IPS-18c (cell line): Measurements from ENCODE around the gene MRC1.

Experiments used
- H3K4me3 ChIP-seq: 2 replicates; pipeline ENCODE4 v1.7.0; 2013; ENCODE audit warnings: low read depth, mild to moderate bottlenecking, low read length, moderate library complexity; ENCODE audit not compliant: insufficient read depth
- H3K9me3 ChIP-seq: one replicate; pipeline ENCODE4 v1.6.1; 2013; ENCODE audit warnings: mild to moderate bottlenecking, low read length, moderate library complexity; ENCODE audit not compliant: control insufficient read depth, insufficient read depth

Gene MRC1

GRCh38 chr10:17821893-17822292, 12.7 kb downstream of the MRC1 start:
- H3K4me3 ChIP-seq: no peak overlapping the region
- no peaks in the 10 kb centered on the region for H3K9me3 ChIP-seq

GRCh38 chr10:17831341-17831740, 22.2 kb downstream of the MRC1 start:
- no peaks in the 10 kb centered on the region for H3K9me3 ChIP-seq
- H3K4me3 ChIP-seq: no peak overlapping the region

- H3K4me3 ChIP-seq: no peak overlapping the region
- no peaks in the 10 kb centered on the region for H3K9me3 ChIP-seq
These were observed 22.7 kb downstream of the MRC1 start for GRCh38 chr10:17831896-17832295.

DNA sequence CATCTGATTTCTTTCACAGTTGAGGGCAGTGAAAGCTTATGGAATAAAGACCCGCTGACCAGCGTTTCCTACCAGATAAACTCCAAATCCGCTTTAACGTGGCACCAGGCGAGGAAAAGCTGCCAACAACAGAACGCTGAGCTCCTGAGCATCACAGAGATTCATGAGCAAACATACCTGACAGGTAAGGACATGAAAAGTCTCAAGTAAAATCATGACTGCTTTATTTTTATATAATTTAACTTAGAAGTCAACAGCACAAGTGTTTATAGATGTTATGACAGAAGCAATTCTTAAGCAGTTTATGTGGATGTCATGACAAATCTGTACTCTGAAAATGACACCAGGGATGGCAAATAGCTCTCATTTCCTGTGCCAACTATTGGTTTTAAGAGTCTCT, 24.5 kb downstream of the MRC1 start:
- no peaks in the 10 kb centered on the region for H3K9me3 ChIP-seq
- H3K4me3 ChIP-seq: no peak overlapping the region

DNA sequence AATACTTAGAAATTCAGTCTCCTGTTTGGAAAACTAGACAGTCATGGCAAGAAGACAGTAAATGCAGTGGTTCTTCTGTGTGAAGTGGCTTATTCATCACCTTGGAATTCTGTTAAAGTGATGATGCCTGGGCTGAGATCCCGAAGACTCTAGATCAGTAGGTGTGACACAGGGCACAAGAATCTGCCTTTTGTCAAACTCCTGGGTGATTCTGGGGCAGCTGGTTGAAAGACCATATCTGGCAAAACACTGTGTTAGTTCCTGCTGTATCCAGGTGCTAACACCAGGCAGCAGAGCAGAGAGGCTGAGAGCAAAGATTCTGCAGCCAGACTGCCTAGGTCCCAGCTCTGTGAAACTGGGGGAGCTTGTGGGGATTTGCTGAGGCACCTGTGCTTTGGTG, 26.5 kb downstream of the MRC1 start:
- H3K4me3 ChIP-seq: no peak overlapping the region

DNA sequence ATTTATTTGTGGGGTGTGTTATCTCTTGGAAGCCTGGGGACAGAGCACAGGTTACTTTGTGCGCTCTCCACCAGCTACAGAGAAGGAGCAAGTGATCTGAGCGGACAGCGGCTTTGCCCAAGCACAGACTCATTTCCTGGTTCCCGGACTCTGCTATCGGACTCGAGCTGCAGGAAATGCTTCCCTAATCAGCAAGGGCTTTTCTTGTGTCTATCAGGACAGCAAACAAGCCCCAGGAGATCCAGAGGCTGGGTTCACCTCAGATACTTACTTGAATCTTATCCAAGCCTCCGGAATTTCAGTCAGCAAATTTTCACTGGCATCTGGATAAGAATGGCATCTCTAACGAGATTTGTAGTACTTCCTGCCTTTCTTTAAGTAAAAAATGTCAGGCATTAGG, 27.8 kb downstream of the MRC1 start:
- H3K4me3 ChIP-seq: no peak overlapping the region

More for the DNA sequence above, 26.5 kb downstream of the MRC1 start:
- H3K9me3 ChIP-seq: no peaks in the 10 kb centered on the region

DNA sequence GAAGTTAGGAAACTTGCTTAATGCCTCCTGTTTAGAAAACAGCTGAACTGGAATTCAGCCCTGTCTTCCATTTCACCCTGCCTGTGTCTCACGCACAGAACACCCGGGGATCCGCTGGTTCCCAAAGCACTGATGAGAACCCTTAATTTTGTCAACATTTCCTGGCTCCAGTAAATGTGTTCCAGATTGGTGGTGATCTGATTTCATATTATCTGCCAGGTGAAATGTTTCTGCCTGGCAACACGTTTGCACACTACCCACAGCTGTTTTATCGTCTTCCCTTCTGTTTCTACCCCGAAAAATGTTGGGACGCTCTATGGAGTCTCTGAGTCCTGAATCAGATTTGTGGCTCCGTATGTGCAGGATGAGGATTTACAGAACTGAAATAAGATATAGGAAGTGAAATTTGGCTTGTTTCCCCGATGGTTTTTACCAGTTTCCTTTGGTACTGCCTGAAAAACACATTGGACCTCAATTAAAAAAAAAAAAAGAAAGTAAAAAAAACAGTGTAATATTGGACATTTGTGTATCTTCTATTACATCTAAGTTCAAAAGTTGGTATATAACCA, 29.0 kb downstream of the MRC1 start:
- no peak overlapping the region for H3K4me3 ChIP-seq
- no peaks in the 10 kb centered on the region for H3K9me3 ChIP-seq

More for the DNA sequence above, 27.8 kb downstream of the MRC1 start:
- no peaks in the 10 kb centered on the region for H3K9me3 ChIP-seq

- no peak overlapping the region for H3K4me3 ChIP-seq
- no peaks in the 10 kb centered on the region for H3K9me3 ChIP-seq
These were observed 31.9 kb downstream of the MRC1 start for GRCh38 chr10:17841050-17841449.

- H3K9me3 ChIP-seq: no peaks in the 10 kb centered on the region
- H3K4me3 ChIP-seq: no peak overlapping the region
These were observed 33.5 kb downstream of the MRC1 start for GRCh38 chr10:17842641-17843040.

DNA sequence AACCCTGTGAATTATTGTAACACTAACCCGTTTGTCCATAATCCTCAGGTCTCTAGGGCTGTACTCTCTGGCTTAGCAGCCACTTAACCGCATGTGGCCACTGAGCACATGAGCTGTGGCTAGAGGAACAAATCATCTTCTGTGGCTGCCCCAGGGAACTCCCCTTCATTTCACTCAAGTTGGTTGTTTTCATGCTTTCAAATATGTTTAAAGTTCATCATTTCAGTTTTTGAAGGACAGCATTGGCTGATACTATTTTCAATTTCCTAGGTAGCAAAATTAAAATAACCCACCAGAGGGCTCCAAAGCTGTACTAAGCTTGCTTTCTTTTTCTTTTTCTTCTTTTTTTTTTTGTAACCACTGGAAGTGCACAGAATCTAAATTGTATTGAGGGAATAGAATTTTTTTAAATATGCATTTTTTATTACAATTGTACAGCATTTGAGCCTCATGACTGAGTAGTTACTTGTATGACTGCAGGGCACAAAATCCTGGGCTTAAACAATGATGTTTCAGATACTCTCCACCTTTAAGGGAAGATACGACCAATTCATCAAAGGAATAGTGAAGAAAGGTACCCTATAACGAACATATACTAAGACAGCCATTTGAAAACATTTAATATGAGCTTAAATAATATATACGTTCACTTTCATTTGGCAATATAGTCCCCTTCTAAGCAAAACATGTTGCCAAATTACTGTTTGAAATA, 38.6 kb downstream of the MRC1 start:
- no peaks in the 10 kb centered on the region for H3K9me3 ChIP-seq
- H3K4me3 ChIP-seq: no peak overlapping the region

DNA sequence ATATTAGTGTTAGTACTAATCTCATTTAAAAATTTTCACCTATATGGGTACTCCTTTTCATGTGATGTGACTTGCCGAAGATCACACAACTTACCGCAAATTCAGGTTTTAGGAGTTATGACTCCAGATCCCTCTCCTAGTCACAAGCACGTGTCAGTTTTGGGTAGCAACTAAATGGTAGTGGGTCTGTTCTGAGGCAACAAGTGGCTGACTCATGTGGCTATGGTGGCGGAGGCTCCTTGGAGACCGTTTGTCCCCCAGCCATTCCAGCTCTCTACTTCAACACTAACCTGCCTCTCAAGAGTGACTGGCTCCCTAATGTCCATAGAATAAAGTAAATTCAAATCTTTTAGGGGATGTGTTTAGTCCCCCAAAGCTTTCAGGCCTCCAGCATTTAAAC, 39.5 kb downstream of the MRC1 start:
- Histone ChIP-seq H3K4me3 (no peak overlapping the region), H3K9me3 (no peaks in the 10 kb centered on the region)

DNA sequence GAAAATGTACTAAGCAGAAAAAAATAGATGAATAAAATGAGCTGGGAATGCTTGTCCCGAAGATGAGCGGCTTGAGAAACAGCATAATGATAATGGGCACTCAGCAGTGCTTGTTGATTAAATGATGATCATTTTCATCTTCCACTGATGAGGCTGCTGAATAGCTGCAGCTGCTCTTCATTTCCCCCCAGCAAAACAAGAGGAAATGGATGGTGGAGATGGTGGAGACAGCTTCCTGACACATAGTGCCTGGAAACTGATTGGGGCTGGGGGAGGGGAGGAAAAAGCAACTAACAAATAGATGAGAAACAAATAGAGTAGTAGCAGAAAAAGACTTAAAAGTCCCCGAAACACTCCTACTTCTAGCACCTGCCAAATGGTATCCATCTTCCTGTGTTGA, 41.4 kb downstream of the MRC1 start:
- no peaks in the 10 kb centered on the region for H3K9me3 ChIP-seq
- no peak overlapping the region for H3K4me3 ChIP-seq

DNA sequence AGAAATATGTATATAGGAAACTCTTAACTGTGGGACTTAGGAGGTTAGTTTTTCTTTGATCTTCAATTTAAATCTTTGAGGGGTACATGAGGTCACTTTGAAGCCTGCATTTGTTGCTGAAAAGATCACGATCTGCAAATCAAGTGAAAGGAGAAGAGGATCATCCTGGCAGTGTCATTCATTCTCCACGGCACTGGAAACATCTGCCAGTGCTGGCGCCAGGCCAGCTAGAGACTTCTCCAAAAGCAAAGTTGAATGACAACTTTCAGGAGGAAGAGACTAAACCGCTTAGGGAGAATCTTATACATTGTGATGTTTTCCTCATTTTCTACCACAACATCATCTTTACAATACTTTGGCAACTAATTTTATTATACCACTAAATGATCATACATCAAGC, 42.5 kb downstream of the MRC1 start:
- Histone ChIP-seq H3K9me3 (no peaks in the 10 kb centered on the region), H3K4me3 (no peak overlapping the region)

DNA sequence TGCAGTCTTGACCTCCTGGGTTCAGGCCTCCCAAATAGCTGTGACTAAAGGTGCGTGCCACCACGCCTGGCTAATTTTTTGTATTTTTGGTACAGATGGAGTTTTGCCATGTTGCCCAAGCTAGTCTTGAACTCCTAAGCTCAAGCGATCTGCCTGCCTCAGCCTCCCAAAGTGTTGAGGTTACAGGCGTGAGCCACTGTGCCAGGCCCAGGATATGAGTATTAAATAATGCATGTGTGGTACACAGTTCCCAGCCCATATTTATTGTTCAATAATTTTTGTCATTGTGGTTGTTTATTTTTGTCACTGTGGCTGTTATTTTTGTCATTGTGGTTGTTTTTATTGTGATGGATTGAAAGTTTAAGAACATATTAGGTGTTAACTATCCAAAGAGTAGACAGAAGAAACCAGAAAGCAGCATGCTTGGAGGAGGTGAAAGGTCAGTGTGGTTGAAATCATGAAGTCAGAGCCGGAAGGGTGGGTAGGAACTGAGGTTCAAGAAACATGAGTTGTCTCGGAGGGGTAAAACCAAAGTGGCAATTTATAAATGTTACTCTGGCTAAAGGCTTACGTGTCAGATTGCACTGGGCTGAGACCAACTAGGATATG, 45.0 kb downstream of the MRC1 start:
- H3K4me3 ChIP-seq: no peak overlapping the region

DNA sequence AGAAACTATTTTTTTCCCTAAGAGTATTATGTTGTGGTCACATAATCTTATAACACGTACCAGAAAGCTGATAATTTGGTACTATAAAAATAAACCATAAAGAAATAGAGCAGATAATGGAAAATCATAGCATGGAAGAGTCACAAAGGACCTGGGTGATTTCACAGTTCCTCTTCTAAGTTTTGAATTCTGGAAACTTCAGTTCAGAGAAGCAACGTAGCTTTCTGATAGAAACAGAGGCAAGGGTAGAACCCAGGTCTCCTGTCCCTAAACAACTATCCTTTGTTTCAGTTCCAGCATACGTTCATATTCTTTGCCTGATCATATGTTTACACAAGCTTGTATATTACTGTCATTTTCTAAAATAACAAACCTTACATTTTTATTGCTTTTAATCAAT, 47.9 kb downstream of the MRC1 start:
- Histone ChIP-seq H3K4me3 (no peak overlapping the region), H3K9me3 (peaks cover 2% of the 10 kb centered on the region)

More for the DNA sequence above, 45.0 kb downstream of the MRC1 start:
- peaks cover 2% of the 10 kb centered on the region for H3K9me3 ChIP-seq

GRCh38 chr10:17859492-17860156, 50.5 kb downstream of the MRC1 start:
- H3K9me3 ChIP-seq: peaks cover 2% of the 10 kb centered on the region
- H3K4me3 ChIP-seq: no peak overlapping the region

- peaks cover 2% of the 10 kb centered on the region for H3K9me3 ChIP-seq
- H3K4me3 ChIP-seq: no peak overlapping the region
These were observed 52.6 kb downstream of the MRC1 start for GRCh38 chr10:17861760-17862159.

DNA sequence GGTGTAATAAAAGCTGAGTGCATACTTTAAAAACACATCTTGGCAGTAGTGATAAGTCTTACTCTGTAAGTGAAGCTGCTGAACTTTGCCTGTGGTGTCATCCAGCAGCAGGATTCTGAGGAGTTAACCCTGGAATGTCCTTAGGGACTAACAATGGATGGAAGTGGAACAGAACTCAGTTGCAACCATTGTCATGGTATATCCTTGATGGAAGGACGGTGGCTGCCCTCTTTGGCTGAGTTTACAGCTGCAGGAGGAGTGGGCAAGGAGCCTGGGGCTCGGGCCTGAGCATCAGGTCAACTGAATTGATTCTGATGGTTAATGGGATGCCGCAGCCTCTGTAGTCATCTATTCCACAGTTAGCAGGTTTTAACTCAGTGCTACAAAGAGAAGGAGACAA, 56.2 kb downstream of the MRC1 start:
- H3K4me3 ChIP-seq: no peak overlapping the region
- H3K9me3 ChIP-seq: no peaks in the 10 kb centered on the region
